Inflammatory macrophage (primary cell): Measurements from ENCODE around the gene AGAP1.
A peak's percentile ranks its signal among the peaks of the same experiment; 100 is the strongest.

ENCODE experiments used
- DNase-seq, 2 donors: peaks; one replicate each; pipeline ENCODE4 v3.0.0-alpha.2; 2020 to 2022

Gene AGAP1

DNA sequence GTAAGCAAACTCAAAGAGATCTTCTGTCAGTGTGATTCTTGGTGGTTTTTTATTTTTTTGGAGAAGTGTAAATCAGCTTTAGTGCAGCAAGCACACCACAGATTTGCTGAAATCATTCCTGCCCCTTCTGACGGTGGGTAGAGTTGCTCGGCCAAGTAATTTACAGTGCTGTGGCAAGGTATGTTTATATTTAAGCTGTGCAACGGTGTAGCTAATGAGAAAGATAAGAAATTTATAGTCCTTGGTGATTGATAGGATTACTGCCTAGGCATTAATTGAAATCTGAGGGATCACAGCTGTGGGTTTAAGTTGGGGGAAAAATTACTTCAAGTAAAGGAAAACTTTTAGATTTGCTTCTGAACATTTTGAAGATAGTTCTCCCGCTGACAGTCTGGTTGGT, 286.6 kb downstream of the AGAP1 start:
- no peak for DNase-seq

DNA sequence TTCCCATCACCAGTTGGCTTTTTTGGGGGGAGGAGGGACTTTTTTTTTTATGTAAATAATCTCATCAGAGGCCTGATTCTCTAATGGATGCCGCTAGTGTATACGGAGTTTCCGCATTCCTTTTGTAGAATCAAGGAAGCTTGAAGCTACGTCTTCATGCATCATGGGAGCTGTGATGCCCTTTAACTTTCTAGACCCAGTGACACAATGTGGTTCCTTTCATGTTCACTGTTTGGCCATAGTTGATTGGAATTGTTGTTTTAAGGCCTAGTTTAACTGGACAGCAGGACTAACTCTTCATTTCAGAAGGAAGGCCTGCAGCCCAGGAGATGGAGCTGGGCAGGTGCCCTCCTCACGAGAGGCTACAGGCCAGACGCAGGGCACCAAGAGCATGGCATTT, 287.9 kb downstream of the AGAP1 start:
- no peak for DNase-seq

DNA sequence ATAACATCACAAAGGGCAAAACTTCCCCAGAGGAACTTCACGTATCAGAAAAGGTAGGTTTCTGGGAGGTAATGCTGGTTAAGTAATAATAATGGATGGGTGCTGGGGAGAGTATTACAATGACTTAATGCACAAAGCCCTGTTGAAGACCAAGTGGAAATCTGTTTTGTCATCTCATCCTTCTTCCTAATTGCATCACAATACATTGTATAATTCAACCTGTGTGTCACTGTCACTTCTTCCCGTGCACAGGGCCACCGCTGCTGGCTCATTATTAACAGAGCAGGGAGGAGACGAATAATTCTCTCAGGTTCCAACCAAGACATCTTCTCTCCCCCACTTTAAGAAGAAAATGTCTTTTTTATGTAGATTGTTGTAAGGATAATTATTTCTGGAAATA, 290.9 kb downstream of the AGAP1 start:
- DNase-seq = no peak

DNA sequence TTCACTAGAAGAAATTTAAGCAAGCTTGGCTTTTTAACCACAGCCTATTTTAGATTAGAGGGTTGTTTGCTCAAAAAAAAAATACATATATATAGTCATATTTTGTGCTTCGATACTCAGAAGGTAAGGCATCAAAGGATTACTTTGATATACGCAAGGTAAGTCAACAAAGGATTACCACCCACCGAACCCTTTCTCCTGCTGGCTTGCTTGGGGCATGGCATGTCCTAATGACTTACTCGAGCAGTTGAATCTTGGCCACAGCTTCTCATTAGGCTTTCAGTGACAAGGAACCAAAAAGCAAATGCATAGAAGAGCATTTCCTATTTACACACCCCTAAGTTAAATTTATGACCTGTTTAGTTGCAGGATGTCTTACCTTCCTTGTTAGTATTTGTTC, 295.7 kb downstream of the AGAP1 start:
- DNase-seq = no peak

DNA sequence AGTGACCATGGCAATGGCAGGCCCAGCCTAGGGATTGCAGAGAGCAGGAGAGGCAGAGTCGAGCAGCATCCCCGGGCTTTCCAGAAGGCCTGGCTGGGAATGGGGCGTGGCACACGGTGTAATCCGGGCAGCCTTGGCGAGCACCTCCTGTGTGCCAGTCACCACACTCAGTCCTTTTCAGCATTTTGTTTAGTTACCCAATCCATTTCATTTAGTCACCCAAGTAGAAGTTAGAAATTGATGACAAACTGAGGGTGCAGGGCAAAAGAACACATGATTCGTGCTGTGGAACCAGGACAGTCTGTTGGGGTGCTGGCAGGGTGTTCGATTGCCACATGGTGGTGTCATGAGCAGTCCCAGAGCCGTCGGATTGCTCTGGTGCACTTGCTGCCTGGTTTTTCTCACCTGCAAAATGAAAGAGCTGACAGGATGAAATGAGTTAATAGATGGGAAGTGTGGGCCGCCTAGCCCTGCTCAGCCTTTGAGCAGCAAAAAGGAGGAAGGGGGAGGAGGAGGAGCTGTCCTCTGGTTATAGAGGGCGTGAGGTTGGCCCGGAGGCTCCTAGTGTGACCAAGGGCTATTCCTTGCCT, 299.4 kb downstream of the AGAP1 start:
- DNase-seq = peak in 1 of 2 donors; percentile 5

DNA sequence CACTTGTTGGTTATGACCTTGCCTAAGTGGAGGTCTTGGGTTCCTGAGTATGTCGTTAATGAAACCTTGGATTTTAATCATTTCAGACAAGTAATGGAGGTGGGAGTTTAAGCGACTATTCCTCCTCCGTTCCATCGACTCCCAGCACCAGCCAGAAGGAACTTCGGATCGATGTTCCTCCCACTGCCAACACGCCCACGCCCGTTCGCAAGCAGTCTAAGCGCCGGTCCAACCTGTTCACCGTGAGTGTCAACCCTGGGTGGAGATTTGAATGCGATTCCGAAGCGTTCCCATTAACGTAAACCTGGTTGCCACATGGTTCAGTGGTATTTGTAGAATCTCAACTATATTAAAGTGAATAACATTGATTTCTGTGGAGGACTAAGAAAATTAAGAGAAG, 305.4 kb downstream of the AGAP1 start:
- DNase-seq = no peak

DNA sequence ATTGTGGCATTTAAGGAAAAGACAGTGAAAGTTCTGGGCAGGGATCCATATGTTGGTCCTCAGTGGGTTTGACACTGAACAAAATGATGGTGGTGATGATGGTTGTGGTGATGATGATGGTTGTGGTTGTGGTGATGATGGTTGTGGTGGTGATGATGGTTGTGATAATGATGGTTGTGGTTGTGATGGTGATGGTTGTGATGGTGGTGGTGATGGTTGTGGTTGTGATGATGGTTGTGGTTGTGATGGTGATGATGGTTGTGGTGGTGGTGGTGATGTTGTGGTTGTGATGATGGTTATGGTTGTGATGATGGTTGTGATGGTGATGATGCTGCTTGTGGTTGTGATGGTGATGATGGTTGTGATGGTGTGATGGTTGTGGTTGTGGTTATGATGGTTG, 308.7 kb downstream of the AGAP1 start:
- DNase-seq = no peak

DNA sequence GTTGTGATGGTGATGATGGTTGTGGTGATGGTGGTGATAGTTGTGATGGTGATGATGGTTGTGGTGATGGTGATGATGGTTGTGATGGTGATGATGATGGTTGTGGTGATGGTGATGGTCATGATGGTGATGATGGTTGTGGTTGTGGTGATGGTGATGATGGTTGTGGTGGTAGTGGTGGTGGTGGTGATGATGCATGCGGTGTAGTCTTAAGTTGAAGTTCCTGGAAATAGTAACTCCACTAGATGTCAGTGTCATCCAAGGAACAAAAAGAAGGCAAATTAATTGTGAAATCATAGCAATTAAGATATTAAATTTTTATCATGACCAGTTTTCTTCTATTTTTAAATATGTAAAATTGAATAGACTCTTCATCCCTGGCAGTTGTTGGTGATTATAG, 309.2 kb downstream of the AGAP1 start:
- no peak for DNase-seq

DNA sequence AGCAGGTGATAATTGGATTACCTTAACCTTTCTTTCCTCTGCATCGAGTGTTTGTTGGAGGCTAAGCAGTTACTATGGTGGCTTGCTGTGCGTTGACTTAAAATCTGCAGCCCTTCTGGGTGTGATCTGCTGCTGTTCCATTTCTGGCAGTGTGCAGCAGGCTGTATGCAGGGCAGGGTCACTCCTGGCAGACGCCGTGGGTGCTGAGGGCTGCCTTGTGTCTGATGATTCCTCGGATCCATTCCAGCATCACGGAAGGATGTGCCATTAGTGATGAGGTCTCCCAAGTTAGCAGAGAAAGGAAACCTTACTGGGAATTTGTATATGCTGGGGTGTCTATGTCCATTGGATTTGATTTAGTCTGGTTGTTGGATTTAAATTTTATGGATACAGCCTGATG, 310.8 kb downstream of the AGAP1 start:
- no peak for DNase-seq

DNA sequence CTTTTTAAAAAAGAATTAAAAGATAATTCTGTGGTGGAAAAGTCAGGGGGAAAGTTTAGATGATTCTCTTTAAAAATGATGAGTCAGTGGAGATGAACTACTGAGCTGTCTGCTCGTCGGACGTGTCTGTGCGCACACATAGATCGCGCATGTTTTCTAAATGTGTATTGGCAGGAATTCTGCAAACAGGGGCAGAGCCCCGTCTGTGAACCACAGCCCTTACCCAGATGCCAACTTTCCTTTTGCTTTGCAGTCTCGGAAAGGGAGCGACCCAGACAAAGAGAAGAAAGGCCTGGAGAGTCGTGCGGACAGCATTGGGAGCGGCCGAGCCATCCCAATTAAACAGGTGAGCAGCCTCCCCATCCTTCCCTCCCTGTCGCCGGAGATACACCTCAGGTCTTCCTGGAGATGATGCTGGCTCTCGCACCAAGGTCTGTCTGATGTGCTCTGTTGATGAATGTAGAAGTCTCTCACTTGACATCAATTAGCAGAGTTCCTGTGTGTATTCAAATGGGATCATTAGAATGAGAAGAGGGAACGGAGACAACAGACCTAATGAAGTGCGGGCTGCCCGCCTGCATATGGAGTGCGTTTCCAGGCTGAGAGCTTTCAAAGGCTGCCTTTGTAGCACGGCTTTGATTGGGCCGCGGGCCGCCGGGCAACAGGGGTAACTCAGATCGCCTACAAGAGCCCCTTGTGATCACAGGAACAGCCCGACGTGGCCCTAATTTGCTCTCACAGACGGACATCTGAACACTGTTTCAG, 313.3 kb downstream of the AGAP1 start:
- DNase-seq = no peak

DNA sequence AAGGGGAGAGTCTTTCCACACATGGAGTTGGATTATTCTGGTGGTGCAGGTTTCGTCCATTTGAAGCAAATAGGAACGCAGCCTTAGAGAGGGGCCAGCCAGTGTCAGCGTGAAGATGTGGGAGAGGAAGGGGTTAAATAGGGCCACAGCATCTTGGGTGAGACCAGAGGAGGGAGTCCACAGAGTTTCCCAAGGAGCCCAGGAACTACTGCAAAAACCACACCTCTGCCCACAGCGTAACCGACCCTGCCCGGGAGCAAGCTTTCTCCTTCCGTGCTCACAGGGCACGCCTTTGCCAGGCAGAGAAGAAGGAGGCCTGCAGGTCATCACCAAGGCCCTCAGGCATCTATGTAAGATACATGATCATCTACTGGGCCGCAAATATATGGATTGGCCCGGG, 314.5 kb downstream of the AGAP1 start:
- DNase-seq = no peak

DNA sequence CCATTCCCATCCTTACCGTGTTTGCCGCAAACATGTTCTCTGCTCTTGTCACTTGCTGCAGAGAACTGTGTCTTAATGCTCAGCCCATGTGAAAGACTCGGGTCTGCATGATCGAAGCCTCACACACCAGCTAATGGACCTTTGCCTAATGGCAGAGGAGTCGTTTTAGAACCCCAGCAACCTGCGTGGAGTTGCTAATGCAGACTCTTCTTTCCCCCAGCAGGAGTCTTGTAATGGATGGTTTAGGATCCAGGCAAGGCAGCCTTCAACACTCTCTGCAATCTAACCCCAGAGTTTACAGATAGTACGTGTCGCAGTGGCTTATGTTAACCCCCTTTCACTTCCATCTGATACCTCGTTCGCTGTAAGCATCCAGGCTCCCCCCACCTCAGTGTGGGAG, 316.4 kb downstream of the AGAP1 start:
- no peak for DNase-seq

DNA sequence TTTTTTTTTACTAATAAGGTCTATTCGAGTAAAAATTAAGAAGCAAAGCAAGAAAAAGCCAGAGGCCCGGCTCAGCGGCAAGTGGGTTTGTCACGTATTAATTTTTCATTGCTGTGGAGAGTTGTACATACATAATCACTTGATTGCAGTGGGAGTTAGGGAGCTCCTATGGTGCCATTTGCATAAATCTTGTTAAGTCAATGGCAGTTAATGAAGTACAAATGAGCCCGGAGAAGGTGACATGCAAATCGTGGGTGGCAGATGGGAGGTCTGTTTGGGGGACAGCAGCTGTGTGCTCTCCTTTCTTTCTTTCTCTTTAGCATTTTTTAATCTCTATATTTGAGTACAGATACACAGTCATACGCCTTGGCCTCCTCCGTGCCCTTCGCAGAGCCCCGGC, 317.0 kb downstream of the AGAP1 start:
- no peak for DNase-seq

DNA sequence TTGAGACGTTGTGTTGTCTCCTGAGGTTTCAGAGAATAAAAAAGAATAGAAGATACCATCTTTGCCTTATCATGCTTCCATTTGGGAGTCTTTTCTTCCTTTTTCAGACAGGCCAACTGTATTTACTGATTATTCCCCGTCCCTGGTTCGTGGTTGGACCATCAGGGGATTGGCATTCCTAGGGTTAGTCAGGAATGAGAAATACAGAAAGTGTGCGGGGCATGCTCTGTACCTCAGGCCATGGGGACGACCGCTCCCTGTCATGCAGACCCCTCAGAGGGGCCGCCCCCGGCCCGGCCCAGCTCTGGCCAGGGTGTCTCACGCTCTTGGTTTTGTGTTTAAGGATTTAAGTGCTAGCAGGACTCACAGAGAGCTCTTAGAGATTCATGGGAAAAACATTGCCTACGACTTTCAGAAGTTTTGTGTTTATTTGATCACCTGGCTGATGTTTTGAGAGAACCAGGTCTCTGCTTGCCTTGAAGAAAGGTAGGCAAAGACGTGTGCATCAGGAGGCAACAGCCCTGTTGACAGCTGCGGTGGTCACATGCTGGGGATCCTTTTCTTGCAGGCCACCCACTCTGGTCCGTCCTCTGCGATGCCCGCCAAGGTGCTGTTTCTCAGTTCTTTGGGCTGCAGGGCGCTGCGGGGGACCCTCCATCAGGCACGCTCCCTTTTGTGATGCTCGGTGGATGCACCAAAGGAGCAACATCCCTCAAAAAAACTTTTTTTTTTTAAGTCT, 317.8 kb downstream of the AGAP1 start:
- no peak for DNase-seq

DNA sequence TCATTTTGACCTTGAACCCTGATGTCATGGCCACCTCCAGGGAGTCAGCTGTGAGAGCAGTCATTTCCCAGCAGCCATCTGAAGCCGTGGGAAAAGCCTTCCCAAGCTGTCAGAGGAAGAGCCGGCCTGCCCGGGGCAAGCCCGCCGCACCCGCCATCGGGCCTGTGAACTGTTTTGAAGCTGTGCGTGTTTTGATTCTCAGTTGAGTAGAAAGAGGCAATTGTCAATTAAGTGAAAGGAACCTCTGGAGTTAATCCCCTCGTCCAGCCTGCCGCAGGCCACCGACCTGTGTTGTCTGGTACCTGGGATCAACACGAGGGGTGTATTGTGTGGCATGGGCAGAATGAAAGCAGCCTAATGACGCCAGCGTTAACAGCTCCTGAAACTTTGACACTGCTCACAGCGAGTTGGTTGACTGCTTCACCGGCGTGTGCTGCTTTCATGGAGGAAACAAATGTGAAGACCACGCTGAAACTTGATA, 318.4 kb downstream of the AGAP1 start:
- no peak for DNase-seq

DNA sequence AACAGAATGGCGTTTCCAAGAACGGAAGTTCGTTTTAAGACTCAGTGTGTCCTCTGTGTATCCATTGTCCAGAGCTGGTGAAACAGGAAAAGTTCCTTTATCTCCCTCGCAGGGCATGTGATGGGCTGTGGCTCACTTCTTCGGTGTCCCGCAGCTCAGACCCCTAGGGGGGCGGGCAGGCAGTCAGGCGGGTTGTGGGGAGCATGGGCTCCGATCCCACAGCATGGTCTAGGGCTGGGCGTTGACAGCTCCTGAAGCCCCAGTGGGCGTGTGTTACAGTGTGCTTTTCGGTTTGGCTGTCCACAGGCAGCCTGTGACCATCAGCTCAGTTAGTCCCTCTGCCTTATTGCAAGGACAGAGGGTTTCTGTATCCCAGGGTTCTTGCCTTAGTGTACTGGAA, 319.6 kb downstream of the AGAP1 start:
- DNase-seq = no peak

DNA sequence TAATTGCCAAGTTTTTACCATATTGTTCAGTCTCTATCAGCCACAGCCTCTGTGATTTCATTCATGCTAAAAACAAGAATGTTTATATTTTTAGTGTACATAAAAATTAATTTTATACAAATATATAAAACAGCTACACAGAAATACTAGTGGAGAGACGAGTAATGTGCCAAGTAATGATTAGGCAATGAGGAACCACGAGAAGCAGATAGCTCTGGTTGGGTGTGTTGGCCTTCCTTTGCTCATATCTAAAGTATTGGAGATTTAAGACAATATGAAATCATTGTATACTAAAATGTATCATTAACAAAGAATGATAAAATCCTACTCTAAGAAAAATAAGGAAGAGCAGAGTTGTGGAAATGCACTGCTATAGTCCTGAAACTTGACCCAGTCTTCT, 326.7 kb downstream of the AGAP1 start:
- DNase-seq = no peak

DNA sequence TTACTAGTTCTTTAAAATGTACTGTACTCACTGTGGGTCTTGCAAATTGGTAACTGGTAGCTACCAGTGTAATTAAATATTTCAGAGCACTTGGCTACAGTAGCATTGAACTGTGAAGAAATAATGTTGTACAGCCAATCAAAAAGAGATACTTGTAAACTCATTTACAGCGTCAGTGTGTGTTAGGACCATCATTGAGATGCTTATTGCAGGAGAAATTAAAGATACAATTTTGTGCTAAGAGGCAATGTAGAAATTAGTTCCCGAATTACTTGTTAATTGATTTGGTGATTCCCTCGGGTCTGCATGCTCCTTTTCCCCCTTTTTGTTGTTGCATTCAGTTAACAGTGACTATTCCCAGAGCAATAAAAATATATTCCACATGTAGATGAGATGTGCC, 330.5 kb downstream of the AGAP1 start:
- no peak for DNase-seq

DNA sequence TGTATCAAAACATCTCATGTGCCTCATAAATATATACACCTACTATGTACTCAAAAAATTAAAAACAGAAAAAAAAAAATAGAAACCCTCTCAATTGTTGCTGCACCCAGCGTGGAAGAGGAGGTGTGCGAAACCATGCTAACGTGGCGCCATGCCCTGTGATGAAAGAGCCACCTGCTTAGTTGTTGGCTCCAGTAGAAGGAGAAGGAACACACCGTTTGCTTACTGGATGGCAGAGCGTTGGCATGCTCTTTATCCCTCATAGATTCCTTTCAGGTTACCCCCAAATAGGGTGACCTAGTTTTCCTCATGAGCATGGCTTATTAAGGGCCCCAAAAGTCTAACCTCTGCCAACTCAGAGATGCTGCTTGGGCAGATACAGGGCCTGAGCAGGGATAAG, 332.1 kb downstream of the AGAP1 start:
- DNase-seq = no peak

DNA sequence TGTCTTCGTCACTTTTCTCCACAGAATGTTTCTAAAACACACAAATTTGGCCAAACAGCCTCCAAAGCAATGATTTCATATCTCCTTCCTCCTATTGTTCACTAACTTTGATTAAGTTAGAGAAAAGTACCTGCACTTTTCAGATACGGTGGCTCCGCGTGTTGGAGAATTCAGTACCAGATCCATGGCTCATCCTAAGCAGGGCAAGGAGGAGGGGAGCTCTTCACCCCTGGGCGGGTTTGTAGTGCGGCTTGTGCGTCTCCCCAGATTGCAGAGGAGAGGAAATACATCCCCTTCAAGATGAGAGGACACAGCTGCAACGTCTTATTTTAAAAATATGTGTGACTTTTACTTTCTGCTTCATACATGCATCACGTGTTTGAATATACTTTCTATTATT, 333.0 kb downstream of the AGAP1 start:
- no peak for DNase-seq

DNA sequence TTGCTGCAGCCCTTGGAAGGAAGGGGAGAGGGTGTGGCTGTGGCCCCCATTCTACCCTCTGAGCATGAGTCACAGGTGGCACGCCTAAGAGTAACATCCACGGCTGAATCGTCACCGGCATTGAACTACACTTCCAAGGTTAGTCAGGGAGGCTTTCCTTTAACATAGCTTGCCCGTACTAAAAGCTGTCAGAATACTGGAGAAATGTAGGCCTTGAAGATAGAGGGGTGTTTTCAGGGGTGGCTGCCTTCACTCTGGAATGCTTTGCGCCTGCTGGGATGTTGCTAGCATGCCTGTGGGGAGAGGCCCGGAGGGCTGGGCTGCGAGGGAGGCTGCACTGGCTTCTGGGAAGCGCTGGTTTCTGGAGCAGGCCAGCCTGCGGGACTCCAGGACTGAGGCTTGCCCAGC, 333.7 kb downstream of the AGAP1 start:
- no peak for DNase-seq

DNA sequence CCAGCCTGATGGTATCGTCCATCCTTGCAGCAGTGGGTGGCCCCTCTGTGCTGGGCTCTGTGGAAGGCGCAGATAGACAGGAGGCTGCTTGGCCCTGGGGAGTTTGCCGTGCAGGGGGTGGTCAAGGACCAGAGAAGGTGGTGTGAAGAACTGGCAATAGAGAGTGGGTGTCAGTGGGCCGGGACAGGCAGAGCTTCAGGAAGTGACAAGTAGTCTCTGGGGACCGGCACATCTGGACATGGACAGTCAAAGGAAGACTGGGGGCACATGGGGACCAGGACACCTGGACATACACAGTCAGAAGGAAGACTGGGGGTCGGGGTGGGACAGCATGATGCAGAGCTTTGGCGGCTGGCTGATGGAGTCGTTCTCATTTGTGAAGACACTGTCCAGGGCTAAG, 335.9 kb downstream of the AGAP1 start:
- no peak for DNase-seq

DNA sequence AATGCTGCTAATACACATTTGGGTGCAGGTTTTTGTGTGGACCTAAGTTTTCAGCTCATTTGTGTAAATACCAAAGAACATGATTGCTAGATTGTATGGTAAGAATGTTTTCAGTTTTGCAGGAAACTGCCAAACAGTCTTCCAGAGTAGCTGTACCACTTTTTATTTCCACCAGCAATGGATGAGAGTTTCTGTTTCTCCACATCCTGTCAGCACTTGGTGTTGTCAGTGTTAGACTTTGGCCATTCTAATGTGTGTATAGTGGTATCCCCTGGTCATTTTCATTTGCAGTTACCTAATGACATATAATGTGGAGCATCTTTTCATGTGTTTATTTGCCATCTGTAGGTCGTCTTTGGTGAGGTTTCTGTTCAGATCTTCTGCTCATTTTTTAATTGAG, 337.9 kb downstream of the AGAP1 start:
- DNase-seq = no peak

DNA sequence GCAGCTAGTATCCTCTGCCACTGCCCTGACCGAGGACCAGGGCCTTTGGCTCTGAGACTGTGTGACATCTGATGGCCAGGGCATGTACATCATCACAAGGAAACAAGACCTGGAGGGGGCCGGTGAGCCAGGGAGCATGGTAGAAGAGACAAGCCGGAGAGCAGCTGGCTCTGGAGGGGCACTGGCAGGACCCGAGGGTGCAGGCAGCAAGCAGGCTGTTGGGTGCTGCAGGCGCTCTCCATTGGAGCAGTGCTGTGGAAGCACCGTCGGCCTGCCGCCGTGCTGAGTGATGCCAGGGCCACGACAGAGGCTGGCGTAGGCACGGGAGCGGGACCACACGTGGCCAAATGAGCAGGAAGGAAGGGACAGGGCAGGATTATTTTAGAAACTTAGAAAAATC, 339.1 kb downstream of the AGAP1 start:
- no peak for DNase-seq
